HCT116 (cell line): ENCODE measurements around the gene FAM228B. TPM values are rescaled to one million over a fixed set of nuclear protein-coding genes. Genes with fewer than 3 reads are reported as not detected.

Source experiments
- ATAC-seq: fragments of 200-7000 bp; cut with Tn5 transposase; 2 replicates; pipeline ENCODE4 v1.9.1; 2020; ENCODE audit warnings: mild to moderate bottlenecking, moderate library complexity
- BruUV-seq: library from RNA; stranded (reverse); fragments of 400-500 nt; replicated peaks from 2 replicates; lab custom pipeline; 2021; lab: Mats Ljungman, UMichigan
- CTCF ChIA-PET: fragments of 300-600 bp; sonication (Branson Sonifier 250); formaldehyde crosslinking; loops from one replicate; lab custom pipeline; 2021; ENCODE audit warnings: antibody characterized with exemption; lab: Charles Lee
- POLR2A ChIA-PET: fragments of 300-600, 350-600 bp; sonication (Branson Sonifier 250); formaldehyde crosslinking; loops from one replicate; lab custom pipeline; 2021; ENCODE audit warnings: antibody characterized with exemption; lab: Charles Lee
- RAD21 ChIA-PET, 2 experiments: fragments of 300-600 bp; sonication (Branson Sonifier 250); formaldehyde crosslinking; loops; one replicate each; lab custom pipeline; 2023; ENCODE audit warnings: low total read pairs in 2 of 2; ENCODE audit not compliant: uncharacterized antibody in 2 of 2, unreplicated experiment in 2 of 2, low non-redundant PET in 1 of 2; lab: Charles Lee
- DNase-seq: peaks from one replicate; pipeline ENCODE4 v3.0.0-alpha.2; 2010; ENCODE audit warnings: low read depth, low spot score
- H2AFZ ChIP-seq: fragments of 200-600 bp; shearing (Covaris generic), sonication (generic); 2 replicates; pipeline ENCODE4 v1.6.1; 2017; ENCODE audit warnings: low read depth, mixed run types, mixed read lengths, antibody characterized with exemption, low read length; ENCODE audit not compliant: poor library complexity, severe bottlenecking
- H3K27ac ChIP-seq: 2 replicates; pipeline ENCODE4 v1.5.1; 2012; ENCODE audit warnings: low read depth, low read length
- H3K27me3 ChIP-seq: fragments of 200-600 bp; sonication (generic); 2 replicates; pipeline ENCODE4 v1.6.1; 2016; ENCODE audit warnings: mixed run types, low read length, mixed read lengths; ENCODE audit not compliant: insufficient read depth
- H3K36me3 ChIP-seq, 2 experiments: fragments of 200-500 bp in 1 of 2; fragments of 200-600 bp in 1 of 2; sonication (Bioruptor generic) in 1 of 2; sonication (generic) in 1 of 2; 2 replicates each; pipeline versions ENCODE4 v1.5.1 to v1.6.1; 2014 to 2016; ENCODE audit warnings: low read length in 2 of 2, inconsistent platforms in 1 of 2, mixed read lengths in 1 of 2, mixed run types in 1 of 2; ENCODE audit not compliant: insufficient read depth in 2 of 2, control insufficient read depth in 1 of 2
- H3K4me1 ChIP-seq, 2 experiments: fragments of 200-600 bp in 1 of 2; sonication (generic) in 1 of 2; 2 replicates each; pipeline versions ENCODE4 v1.5.1 to v1.6.1; 2012 to 2017; ENCODE audit warnings: low read length in 2 of 2, inconsistent platforms in 1 of 2, mild to moderate bottlenecking in 1 of 2, mixed read lengths in 1 of 2, mixed run types in 1 of 2, moderate library complexity in 1 of 2; ENCODE audit not compliant: insufficient read depth in 2 of 2, control insufficient read depth in 1 of 2
- H3K4me2 ChIP-seq: fragments of 200-600 bp; sonication (generic); 2 replicates; pipeline ENCODE4 v1.6.1; 2017; ENCODE audit warnings: mixed run types, low read length, mixed read lengths
- H3K4me3 ChIP-seq, 2 experiments: fragments of 200-600 bp in 1 of 2; sonication (generic) in 1 of 2; replicated peaks in 1 of 2; 2 replicates each; pipeline ENCODE4 v1.5.1; 2011 to 2016; ENCODE audit warnings: low read length in 2 of 2, control low read depth in 1 of 2, low read depth in 1 of 2, mild to moderate bottlenecking in 1 of 2, mixed read lengths in 1 of 2, mixed run types in 1 of 2
- H3K79me2 ChIP-seq: fragments of 200-600 bp; sonication (generic); 2 replicates; pipeline ENCODE4 v1.6.1; 2017; ENCODE audit warnings: mild to moderate bottlenecking, mixed run types, low read length, moderate library complexity, mixed read lengths; ENCODE audit not compliant: insufficient read depth
- H3K9ac ChIP-seq: fragments of 200-600 bp; sonication (generic); 2 replicates; pipeline ENCODE4 v1.6.1; 2016; ENCODE audit warnings: low read length, mixed read lengths
- H3K9me2 ChIP-seq: fragments of 200-600 bp; sonication (generic), shearing (Covaris generic); 2 replicates; pipeline ENCODE4 v1.6.1; 2017; ENCODE audit warnings: mixed run types, mild to moderate bottlenecking, moderate library complexity; ENCODE audit not compliant: insufficient read depth
- H3K9me3 ChIP-seq, 2 experiments: fragments of 200-500 bp in 1 of 2; fragments of 200-600 bp in 1 of 2; sonication (Bioruptor generic) in 1 of 2; sonication (generic) in 1 of 2; 2 replicates each; pipeline ENCODE4 v1.6.1; 2014 to 2017; ENCODE audit warnings: low read length in 2 of 2, mixed read lengths in 2 of 2, inconsistent platforms in 1 of 2, low read depth in 1 of 2, mild to moderate bottlenecking in 1 of 2, mixed run types in 1 of 2, moderate library complexity in 1 of 2; ENCODE audit not compliant: control insufficient read depth in 1 of 2, insufficient read depth in 1 of 2
- H4K20me1 ChIP-seq: fragments of 200-600 bp; sonication (generic), shearing (Covaris generic); 2 replicates; pipeline ENCODE4 v1.6.1; 2017; ENCODE audit warnings: mixed run types, mild to moderate bottlenecking, moderate library complexity; ENCODE audit not compliant: insufficient read depth
- CEBPB ChIP-seq: IDR thresholded peaks from 2 replicates; pipeline ENCODE4 v1.6.1; 2012; ENCODE audit warnings: low read depth
- EGR1 ChIP-seq: IDR thresholded peaks from 2 replicates; pipeline ENCODE4 v1.6.1; 2012; ENCODE audit warnings: low read depth
- ELF1 ChIP-seq: IDR thresholded peaks from 2 replicates; pipeline ENCODE4 v1.6.1; 2012; ENCODE audit warnings: low read depth, borderline replicate concordance
- EZH2 ChIP-seq: fragments of 200-600 bp; sonication (generic); IDR thresholded peaks from 2 replicates; pipeline ENCODE4 v1.6.1; 2017; ENCODE audit warnings: antibody characterized with exemption, mixed run types
- EZH2phosphoT487 ChIP-seq: fragments of 200-600 bp; IDR thresholded peaks from 2 replicates; pipeline ENCODE4 v1.6.1; 2018; ENCODE audit warnings: antibody characterized with exemption, borderline replicate concordance
- SP1 ChIP-seq: IDR thresholded peaks from 2 replicates; pipeline ENCODE4 v1.6.1; 2012; ENCODE audit warnings: low read depth
- SRF ChIP-seq: IDR thresholded peaks from 2 replicates; pipeline ENCODE4 v1.6.1; 2012; ENCODE audit warnings: low read depth
- TCF7L2 ChIP-seq: IDR thresholded peaks from 2 replicates; pipeline ENCODE4 v1.7.0; 2011; ENCODE audit warnings: borderline replicate concordance, inconsistent platforms; ENCODE audit not compliant: insufficient read depth, insufficient read length; ENCODE audit errors: extremely low read depth
- YY1 ChIP-seq: IDR thresholded peaks from 2 replicates; pipeline ENCODE4 v1.6.1; 2011; ENCODE audit warnings: low read length, low read depth, moderate library complexity, mild to moderate bottlenecking; ENCODE audit not compliant: insufficient replicate concordance; ENCODE audit errors: extremely low read depth
- intact Hi-C: fragments of 100-400 bp; cut with micrococcal nuclease; formaldehyde crosslinking; loops from 2 replicates; pipeline ENCODE4 v1.10.0; 2022
- total RNA-seq: library from RNA; stranded (reverse); gene quantifications from one replicate; pipeline ENCODE4 v1.2.1, GENCODE V29; 2021; ENCODE audit not compliant: unreplicated experiment
- TF ChIP-seq, protein P1 (sequence below): IDR thresholded peaks from 2 replicates; pipeline ENCODE4 v1.6.1; 2012
- TF ChIP-seq, protein P2 (sequence below), 3 experiments: fragments of 200-600 bp in 1 of 3; sonication (generic) in 1 of 3; IDR thresholded peaks in 2 of 3; conservative IDR thresholded peaks in 1 of 3; 2 replicates each; pipeline ENCODE4 v1.5.1; 2012 to 2017; ENCODE audit warnings: low read depth in 2 of 3, low read length in 2 of 3, antibody characterized with exemption in 1 of 3, borderline replicate concordance in 1 of 3, control low read depth in 1 of 3, mild to moderate bottlenecking in 1 of 3, mixed read lengths in 1 of 3, mixed run types in 1 of 3, moderate library complexity in 1 of 3; ENCODE audit not compliant: insufficient read depth in 1 of 3

FAM228B gene
- total RNA-seq, 1 experiment from 2014 or later = 5.6 TPM

DNA sequence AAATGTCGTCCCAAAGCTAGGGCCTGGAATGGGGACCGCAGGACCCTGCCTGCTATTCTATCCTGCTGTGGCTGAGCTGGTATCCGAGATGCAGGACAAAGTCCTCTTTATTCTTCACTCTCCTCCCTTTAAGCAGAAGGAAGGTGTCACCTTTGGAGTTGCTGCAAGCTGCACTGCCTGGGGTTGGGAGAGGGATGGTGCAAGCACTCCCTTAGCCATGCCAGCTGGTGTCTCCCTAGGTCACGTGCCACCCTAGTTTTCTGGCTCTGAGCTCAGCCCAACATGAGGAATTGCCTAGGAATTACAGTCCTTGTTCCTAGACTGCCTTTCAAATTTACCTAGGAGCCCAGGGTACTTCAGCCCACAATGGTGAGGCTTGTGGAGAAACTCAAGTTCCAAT is 30.2 kb downstream of the FAM228B start:
- Histone ChIP-seq H3K9me3 (no peaks in the 10 kb centered on the region; a peak in 1 of 4 replicates), H3K27ac (no peak overlapping the region), H3K4me2 (no peak overlapping the region), H3K4me1 (no peaks in the 10 kb centered on the region), H3K79me2 (no peaks in the 10 kb centered on the region), H4K20me1 (no peaks in the 10 kb centered on the region), H3K36me3 (no peaks in the 10 kb centered on the region), H2AFZ (no peak overlapping the region), H3K9ac (no peak overlapping the region), H3K27me3 (no peaks in the 10 kb centered on the region), H3K9me2 (no peaks in the 10 kb centered on the region), H3K4me3 (no peak overlapping the region)
- RAD21 ChIA-PET = no interaction called here
- ATAC-seq (no peak), DNase-seq (no peak)
- POLR2A ChIA-PET = no interaction called here
- no TSS peak for BruUV-seq
- intact Hi-C loops = no loop called here
- CTCF ChIA-PET = no interaction called here
- no peak for TF ChIP-seq CEBPB
- TF ChIP-seq YY1 = no peak
- TF ChIP-seq SRF = no peak
- TF ChIP-seq EZH2 = no peak
- TF ChIP-seq ELF1 = no peak
- TF ChIP-seq EGR1 = no peak
- no peak for TF ChIP-seq SP1
- TF ChIP-seq, protein P1, sequence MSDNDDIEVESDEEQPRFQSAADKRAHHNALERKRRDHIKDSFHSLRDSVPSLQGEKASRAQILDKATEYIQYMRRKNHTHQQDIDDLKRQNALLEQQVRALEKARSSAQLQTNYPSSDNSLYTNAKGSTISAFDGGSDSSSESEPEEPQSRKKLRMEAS = no peak
- TF ChIP-seq, protein P2, sequence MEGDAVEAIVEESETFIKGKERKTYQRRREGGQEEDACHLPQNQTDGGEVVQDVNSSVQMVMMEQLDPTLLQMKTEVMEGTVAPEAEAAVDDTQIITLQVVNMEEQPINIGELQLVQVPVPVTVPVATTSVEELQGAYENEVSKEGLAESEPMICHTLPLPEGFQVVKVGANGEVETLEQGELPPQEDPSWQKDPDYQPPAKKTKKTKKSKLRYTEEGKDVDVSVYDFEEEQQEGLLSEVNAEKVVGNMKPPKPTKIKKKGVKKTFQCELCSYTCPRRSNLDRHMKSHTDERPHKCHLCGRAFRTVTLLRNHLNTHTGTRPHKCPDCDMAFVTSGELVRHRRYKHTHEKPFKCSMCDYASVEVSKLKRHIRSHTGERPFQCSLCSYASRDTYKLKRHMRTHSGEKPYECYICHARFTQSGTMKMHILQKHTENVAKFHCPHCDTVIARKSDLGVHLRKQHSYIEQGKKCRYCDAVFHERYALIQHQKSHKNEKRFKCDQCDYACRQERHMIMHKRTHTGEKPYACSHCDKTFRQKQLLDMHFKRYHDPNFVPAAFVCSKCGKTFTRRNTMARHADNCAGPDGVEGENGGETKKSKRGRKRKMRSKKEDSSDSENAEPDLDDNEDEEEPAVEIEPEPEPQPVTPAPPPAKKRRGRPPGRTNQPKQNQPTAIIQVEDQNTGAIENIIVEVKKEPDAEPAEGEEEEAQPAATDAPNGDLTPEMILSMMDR (IDR thresholded peaks at IDR 0.05 in 2 of 3, conservative IDR thresholded peaks at IDR 0.05 in 1 of 3; ENCODE audit: borderline replicate concordance in 1 of 3, insufficient read depth in 1 of 3, low read depth in 2 of 3, low read length in 2 of 3) = no peak
- no peak for TF ChIP-seq EZH2phosphoT487
- TF ChIP-seq TCF7L2 = no peak
